HG03439 (cell line): ENCODE results near the gene JMJD1C.
"Not testable (repeated sequence)": the region's sequence is repeated elsewhere in the genome, so short reads cannot be mapped to it uniquely, and the experiment has no call there.

Source experiments
- ATAC-seq: cut with Tn5 transposase; IDR thresholded peaks from one replicate; pipeline ENCODE4 v1.9.1; 2021; ENCODE audit warnings: mild to moderate bottlenecking, moderate library complexity; ENCODE audit not compliant: unreplicated experiment

The JMJD1C gene

DNA sequence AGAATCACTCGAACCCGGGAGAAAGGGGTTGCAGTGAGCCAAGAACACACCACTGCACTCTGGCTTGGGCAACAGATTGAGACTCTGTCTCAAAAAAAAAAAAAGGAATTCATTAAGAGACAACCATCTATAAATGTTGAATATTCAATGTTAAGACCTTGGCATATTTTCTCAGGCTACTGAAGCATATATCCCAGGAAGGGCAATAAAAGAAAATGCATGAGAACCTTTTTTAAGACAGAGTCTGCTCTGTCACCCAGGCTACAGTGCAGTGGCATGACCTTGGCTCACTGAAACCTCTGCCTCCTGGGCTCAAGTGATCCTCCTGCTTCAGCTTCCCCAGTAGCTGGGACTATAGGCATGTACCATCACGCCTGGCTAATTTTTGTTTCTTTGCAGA, 165.0 kb downstream of the JMJD1C start:
- ATAC-seq = no peak

DNA sequence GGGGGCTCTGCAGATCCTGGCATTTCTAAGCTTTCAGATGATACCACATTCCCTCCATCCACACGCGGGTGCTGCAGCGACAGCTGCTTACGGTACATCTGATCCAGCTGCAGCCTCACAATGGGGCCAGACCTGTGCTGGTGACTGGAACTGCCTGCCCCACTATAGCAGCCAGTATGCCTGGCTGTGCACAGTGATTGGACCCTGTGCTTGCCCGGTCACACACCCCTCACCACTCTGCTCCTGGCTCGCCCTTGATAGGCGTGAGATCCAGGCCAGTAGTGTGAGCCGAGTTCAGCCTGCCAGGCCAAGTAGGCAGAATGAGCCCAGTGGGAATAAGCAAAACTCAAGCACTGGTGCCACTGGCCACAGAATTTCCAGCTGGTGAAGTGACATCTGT, 167.8 kb downstream of the JMJD1C start:
- ATAC-seq = no peak

DNA sequence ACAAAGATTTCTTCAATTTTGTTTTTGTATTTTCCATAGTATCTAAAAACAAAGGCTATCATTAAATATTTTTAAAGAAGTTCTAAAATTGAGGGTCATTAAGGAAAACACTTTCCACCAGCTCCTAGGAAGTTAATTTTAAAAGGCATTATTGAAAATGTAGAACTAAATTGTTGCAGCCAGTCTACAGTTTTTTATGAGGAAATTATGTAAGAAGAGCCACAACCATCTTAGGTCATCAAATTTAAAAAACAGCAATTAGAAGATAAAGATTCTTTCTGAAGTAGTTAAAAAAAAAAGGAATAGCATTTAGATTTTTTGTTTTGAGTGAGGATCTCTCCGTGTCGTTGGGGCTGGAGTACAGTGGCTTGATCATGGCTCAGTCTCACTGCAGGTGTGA, 171.0 kb downstream of the JMJD1C start:
- ATAC-seq = no peak

DNA sequence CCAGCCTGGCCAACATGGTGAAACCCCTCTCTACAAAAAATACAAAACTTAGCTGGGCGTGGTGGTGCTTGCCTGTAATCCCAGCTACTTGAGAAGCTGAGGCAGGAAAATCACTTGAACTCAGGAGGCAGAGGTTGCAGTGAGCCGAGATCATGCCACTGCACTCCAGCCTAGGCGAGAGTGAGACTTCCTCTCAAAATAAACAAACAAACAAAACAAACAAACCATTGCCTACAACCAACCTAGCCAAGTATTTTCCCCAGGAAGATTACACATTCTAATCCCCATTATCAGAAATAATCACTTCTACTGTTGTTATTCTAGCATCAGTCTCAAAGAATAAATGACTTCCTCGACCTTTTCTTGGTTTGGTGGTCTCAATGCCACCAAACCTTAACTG, 172.9 kb downstream of the JMJD1C start:
- not testable (repeated sequence) for ATAC-seq

DNA sequence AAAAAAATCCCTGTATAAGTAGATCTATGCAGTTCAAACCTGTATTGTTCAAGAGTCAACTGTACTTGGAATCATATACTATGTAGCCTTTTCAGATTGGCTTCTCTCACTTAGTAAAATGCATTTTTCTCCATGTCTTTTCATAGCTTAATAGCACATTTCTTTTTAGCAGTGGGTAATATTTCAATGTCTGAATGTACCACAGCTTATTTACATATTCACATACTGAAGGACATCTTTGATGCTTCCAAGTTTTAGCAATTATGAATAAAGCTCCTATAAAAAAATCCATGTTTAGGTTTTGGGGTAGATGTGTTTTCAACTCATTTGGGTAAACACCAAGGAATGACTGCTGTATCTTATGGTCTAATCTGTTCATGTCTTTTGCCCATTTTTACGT, 177.6 kb downstream of the JMJD1C start:
- ATAC-seq = no peak

DNA sequence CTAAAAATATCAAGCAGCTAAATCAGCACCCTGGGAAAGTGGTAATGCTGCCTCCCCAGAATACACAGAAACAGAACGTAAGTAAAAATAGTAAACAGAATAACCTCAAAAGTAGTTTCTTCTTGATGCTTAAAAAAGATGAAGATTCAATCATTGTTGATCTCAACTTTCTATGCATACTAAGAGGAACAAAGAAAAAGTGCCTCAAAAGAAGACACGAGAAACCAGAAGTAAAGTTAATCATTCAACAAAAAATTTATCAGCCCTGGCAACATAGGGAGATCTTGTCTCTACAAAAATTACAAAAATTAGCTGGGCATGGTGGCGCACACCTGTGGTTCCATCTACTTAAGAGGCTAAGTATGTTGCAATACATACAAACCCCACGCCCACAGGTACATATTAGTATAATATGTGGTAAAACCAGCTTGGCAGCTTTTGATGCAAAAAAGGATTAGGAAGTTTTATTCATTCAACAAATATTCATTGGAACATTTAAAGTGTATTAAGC, 179.0 kb downstream of the JMJD1C start:
- ATAC-seq = peak; percentile 60

DNA sequence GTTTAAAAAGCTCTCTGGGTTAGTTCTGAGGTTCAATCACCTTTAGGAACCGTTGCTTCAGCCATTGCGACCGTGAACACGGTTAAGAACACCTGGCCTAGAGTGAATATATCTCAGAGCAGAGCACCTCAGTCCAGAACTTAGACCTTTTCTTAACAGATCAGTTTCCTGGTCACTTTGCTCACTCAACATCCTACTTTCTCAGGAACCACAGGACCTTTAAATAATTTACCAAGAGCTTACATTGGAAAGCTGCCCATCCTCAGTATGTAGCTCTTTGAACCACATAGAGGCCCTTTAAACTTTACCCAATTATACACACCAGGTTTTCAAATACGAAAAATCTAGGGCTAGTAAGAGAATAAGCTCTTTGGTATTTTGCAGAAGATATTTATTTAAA, 179.4 kb downstream of the JMJD1C start:
- peak; percentile 24 for ATAC-seq

DNA sequence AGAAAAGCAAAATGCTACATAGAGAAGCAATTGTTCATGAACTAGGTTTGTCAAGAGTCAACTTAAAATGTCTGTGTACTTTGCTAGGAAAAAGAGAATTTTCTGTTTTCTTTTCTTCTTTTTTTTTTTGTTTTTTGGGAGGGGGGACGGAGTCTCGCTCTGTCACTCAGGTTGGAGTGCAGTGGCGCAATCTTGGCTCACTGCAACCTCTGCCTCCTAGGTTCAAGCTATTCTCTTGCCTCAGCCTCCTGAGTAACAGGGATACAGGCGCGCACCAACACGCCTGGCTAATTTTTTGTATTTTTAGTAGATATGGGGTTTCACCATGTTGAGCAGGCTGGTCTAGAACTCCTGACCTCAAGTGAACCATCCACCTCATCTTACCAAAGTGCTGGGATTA, 181.9 kb downstream of the JMJD1C start:
- ATAC-seq = not testable (repeated sequence)

DNA sequence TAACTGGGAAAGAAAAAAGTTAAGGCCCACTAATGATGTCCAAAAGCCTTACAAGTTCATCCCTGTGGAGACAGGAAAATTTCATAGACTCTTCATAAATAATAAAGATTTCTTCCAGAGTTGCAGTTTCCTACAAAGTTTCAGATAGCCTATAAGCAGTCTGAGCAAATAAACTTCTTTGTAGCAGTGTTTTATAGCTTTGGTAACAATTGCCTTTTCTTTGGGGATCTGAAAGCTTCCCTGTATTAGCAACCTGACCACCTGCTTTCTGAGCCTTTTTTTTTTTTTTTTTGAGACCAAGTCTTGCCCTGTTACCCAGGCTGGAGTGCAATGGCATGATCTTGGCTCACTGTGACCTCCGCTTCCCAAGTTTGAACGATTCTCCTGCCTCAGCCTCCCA, 182.7 kb downstream of the JMJD1C start:
- ATAC-seq = no peak

DNA sequence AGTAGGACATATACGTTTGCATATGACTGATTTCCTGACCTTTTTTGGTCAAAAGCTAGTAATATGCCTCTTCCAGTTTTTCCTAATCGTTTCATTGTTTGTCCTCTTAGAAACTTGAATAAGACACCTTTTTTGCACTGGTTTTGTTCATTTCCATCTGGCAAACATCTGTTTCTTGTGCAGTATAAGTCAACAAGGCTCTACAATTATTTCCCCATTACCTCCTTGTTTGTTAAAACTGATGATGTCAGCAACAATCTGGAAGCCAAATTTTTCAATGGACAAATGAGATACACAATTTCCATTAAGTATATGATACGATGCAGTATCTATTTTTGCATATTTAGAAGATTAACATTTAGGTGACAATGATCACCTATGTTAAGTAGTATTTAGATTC, 183.8 kb downstream of the JMJD1C start:
- no peak for ATAC-seq

DNA sequence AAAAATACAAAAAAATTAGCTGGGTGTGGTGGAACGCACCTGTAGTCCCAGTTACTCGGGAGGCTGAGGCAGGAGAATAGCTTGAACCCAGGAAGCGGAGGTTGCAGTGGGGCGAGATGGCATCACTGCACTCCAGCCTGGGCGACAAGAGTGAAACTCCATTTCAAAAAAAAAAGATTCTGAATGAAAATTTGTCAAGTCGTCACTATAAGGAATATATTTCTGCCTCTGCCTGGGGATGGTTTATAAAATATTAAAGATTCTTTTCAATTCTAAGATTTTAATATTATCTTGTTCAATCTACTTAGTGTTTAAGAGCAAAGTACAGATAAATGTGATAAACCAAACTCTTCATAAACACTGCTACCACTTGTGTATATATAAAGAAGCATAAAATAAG, 185.4 kb downstream of the JMJD1C start:
- no peak for ATAC-seq

DNA sequence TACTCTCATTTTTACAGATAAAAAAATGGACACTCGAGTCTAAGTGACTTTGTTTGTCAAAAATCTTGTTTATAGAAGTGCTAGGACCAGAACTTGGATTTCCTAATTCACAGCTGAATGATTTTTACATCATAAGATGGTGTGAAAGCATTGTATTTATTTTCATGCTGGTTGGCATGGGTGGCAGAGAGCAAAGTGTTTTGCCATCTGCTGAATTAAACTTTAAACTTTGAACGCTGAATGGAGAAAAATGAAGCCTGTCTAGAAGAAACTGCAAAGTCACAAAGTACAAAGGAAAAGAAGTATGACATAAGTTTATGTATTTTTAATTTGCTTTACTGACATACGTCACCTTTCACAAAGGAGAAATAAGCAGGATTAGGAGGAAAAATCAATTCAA, 190.7 kb downstream of the JMJD1C start:
- ATAC-seq = no peak

DNA sequence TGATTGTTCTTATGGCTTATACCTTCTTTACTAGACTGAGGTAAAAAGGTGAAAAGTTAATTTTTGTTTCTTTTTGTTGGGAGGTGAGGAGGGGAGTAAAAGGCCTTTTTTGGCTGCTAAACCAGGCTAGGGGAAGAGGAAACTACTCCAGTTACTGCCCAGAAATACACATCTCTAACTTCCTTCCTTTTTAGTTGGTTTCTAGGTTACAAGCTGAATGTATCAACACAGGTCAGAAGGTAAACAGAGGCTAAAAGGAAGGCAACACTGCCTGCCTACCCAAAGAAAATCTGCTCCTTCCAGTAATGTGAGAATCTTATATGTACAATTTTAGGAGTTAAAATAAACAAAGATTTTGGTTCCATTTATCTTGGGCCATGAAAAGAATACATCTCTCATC, 192.2 kb downstream of the JMJD1C start:
- ATAC-seq = no peak

DNA sequence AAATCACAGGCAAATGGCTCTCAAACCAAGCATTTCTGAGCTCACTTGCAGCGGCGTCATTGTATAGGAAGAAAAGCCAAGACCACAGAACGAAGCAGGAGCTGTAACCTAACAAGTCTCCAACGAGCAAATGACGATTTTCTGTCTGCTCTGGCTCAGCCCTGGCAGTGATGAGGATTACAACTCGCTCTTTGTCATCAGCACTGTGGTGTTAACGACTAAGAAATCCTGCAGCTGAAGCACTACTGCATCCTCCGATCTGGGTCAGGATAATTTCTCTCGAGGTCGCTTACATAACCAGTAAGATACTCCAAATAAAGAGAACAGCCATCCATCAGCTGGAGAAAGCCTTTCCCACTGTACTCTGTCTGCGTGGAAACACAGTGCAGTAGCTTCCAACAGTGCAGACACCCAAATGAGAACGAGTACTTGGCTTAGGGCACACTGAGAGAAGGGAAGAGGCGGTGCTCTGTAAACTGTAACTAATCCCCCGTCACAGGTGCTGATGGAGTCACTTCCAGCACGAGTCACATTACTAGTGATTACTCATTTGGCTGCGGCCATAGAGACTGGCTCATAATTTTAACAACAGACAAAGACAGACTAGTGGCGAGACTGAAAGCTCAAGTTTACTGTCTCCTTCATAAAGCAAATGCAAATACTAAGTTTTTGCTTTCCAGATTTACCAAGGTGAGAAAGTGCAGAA, 196.8 kb downstream of the JMJD1C start:
- ATAC-seq = peak; percentile 95

DNA sequence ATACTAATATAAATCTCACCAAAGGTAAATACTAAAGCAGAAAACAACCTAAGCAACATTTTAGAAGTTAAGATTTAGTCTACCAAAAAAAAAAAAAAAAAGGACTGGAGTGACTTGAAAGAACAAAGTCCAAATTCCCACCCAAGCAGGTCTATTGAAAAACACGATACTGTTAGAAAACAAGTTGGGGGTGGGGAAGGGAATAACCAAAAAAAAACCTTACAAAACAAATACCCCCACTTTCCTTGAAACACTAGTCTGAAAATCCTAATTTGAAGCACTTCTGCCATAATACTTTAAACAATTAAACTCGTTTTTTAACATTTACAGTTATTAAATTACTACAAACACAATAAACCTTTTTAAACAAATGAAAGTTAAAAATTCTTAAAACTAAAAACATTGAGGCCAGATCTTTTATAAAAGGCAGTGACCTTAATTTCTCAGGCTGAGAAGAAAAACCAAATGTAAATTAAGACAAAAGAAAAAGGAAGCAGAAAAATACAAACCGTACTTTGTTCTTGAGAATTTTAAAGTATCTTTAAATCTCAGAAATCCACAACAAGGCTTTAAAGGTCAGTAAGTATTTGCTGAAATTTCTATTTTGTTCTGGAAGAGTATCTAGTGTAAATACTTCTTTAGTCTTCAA, 197.5 kb downstream of the JMJD1C start:
- ATAC-seq = no peak

DNA sequence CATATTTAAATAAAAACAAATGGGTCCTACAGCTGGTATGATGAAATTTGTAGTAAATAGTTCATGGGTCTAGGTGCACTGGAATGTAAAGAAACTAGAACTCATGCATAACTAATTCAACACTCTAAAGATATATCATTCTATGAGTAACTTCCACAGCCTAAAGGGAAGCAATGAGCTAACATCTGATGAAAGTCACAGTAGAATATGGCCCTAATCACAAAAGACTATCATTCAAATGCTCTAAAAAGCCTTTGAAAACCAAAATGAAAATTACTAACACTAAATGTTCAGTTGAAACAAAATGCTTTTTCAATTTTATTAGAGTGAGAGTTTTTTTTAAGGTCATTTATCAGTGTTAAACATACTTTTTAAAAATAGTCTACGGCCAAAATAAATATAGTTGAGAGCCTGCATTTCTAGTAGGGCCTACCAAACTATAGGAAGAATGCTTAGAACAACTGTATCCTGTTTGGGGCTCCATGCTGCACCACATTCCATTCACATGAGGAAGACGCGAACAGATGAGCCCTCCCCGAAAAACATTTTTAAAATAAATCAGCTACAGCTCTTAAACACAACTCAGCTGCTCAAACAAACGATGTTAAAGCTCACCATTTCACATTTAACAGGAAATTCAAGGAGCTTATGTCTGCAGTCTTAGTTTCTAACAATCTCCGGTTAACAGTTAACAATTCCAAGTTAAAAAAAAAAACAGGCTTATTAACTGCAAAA, 198.2 kb downstream of the JMJD1C start:
- no peak for ATAC-seq

DNA sequence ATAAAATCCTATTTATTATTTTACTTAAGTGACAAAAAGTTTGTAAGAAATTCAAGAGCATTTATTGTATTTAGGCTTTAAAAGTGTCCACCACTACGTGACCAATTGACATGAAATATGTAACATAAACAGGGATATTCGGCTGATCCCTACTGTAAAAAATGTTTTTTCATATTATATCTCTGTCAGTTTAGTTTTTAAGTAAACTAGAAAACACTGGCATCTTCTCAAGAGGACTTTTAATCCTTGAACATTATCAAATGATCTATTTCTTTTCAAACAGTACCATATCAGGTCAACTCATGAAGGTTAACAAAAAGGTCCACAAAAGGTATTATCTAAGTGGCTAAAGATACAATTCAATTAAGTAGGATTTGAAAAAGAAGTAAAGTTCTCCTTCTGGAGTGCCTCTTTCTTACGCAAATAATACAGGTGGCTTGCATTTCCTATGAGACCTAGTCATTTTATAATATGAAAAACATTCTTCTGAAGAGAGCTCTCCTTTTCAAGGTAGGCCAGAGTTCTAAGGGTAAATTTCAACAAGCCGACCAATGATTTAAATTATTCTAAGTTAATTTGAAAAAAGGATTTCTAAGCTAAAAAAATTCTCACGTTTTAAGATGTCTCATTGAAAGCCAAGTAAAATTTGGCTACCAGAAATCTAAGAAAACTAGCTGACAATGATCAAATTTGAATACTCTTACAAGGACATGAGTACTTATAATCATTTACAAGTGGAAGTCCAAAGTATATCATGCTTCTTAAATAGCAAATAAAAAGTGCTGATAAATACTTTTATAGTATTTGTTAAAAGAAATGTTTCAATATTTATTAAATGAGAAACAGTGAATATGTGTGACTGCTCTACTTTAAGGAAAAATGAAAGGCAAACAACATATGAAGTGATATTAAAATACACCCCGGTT, 199.1 kb downstream of the JMJD1C start:
- no peak for ATAC-seq

DNA sequence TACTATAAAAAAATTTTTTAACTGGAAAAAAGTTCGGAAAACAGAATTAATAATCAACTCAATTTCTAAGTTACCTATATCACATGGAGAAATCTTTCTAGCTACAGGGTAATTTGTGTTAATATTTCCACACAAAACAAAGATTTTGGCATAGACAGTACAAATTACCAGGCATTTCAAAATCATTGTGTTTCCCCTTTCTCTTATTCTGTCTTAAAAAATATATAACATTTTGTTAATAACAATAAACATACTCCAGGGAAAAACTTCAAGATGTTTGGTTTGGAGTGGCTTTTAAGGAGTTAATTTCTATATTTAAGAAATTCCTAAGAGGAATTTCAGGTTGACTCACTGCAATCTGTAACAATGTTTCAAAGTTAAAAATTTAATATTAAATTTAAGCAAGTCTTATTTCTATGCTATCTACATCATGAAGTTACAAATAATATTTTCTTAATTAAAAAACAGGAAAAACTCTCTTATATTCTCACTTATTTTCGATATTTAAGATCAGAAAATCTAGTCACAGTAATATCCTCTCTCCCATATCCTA, 200.0 kb downstream of the JMJD1C start:
- ATAC-seq = no peak

DNA sequence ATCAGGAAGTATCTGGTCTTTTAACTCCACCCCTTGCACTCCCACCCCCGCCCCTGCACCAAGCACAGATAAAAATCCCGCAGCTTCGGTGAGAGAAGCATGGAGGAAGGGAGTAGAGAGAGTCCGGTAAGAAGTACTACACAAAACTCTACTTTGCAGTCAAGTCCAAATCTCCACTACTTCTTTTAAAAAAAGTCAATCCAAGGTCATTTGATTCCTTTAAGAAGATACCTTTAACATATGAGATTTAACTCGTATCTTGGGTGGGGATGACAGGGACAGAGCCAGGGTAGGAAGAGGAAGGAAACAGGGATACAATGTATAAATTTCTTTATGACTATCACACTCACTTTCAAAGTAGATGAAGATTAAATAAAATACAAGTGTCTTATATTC, 200.6 kb downstream of the JMJD1C start:
- no peak for ATAC-seq

DNA sequence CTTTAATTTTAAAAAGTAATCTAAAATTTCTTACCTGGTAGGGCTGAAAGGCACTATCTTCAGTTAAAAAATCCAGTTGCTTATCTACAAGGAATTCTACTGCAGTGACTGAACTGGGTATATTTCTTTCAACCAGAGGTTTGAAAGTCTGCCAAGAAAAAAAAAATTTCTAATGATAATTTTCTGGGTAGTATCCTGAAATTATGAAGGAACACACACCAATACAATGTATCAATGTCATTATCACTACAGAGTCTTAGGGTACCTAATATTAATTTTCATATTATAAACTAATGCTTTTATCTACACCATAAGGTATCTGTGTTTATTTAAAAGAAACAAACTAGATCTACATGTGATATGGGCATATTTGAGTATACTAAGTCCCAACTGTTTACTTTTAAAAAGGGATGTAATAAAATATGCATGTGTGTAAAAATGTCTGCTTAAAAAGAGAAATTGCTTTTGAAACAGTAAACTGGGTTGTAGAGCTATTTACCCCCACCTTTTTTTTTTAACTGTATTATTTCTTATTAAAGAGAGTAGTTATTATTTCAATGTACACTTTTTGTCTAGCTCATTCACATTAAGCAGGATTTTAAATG, 201.1 kb downstream of the JMJD1C start:
- ATAC-seq = no peak
